Lung (tissue), 12 donors: ENCODE data around the gene PHKB. TPM values are rescaled to one million over a fixed set of nuclear protein-coding genes. Genes with fewer than 3 reads are reported as not detected.

Source experiments
- ATAC-seq: fragments of 200-7000 bp; cut with Tn5 transposase; one replicate; pipeline ENCODE4 v1.9.1; 2020; ENCODE audit warnings: moderate number of reproducible peaks; ENCODE audit not compliant: insufficient read depth, low FRiP score
- DNase-seq, 3 donors: peaks; one replicate each; pipeline ENCODE4 v3.0.0-alpha.2; 2013 to 2017
- H3K27ac ChIP-seq, 2 donors: one replicate each; pipeline ENCODE4 v1.5.1; 2013; ENCODE audit warnings: mild to moderate bottlenecking in 2 of 2, moderate library complexity in 2 of 2, control low read depth in 1 of 2, inconsistent platforms in 1 of 2, low read depth in 1 of 2, low read length in 1 of 2
- H3K27me3 ChIP-seq, 3 donors: one replicate each; pipeline ENCODE4 v1.5.1; 2013; ENCODE audit warnings: low read length in 2 of 3; ENCODE audit not compliant: control insufficient read depth in 3 of 3, insufficient read depth in 3 of 3
- H3K36me3 ChIP-seq, 4 donors: one replicate each; pipeline ENCODE4 v1.5.1; 2013; ENCODE audit warnings: low read length in 4 of 4, mild to moderate bottlenecking in 1 of 4, moderate library complexity in 1 of 4; ENCODE audit not compliant: control insufficient read depth in 4 of 4, insufficient read depth in 4 of 4
- H3K4me1 ChIP-seq, 5 donors: one replicate each; pipeline ENCODE4 v1.5.1; 2013; ENCODE audit warnings: low read length in 5 of 5, mild to moderate bottlenecking in 2 of 5, moderate library complexity in 1 of 5; ENCODE audit not compliant: control insufficient read depth in 5 of 5, insufficient read depth in 5 of 5
- H3K4me3 ChIP-seq: one replicate; pipeline ENCODE4 v1.5.1; 2013; ENCODE audit warnings: mild to moderate bottlenecking, control low read depth, moderate library complexity
- H3K9ac ChIP-seq, 2 donors: one replicate each; pipeline ENCODE4 v1.5.1; 2013; ENCODE audit warnings: low read length in 2 of 2, control low read depth in 1 of 2; ENCODE audit not compliant: insufficient read depth in 1 of 2
- H3K9me3 ChIP-seq, 4 donors: one replicate each; pipeline ENCODE4 v1.5.1; 2013; ENCODE audit warnings: low read length in 3 of 4, mild to moderate bottlenecking in 1 of 4, moderate library complexity in 1 of 4; ENCODE audit not compliant: control insufficient read depth in 4 of 4, insufficient read depth in 3 of 4
- CTCF ChIP-seq: IDR thresholded peaks from 2 replicates; pipeline ENCODE4 v1.5.1; 2012; ENCODE audit warnings: mild to moderate bottlenecking; ENCODE audit errors: control extremely low read depth, extremely low read depth
- WGBS, 2 donors: extraction: QIAGEN DNeasy Blood & Tissue Kit; methylation state at CpG; one replicate each; pipeline ENCODE4 v1.1.7; 2013; 5-methylcytosine and 5-hydroxymethylcytosine counted together
- polyA plus RNA-seq, 2 donors: library from polyadenylated mRNA; stranded (reverse); fragments of 200-250 nt; gene quantifications; one replicate each; pipeline ENCODE4 v1.2.1, GENCODE V29; 2013
- total RNA-seq, 2 donors: library from RNA; depleted of rRNA in 1 of 2; stranded (reverse); fragments of >200 nt in 1 of 2; gene quantifications; one replicate each; pipeline ENCODE4 v1.2.1, GENCODE V29; 2014 to 2021
- donor health status: control.
- donor health status: control.
- donor health status: Bipolar disorder and iron deficiency.
- donor health status: healthy.
- donor health status: DM: yes; HTN: yes; CAD: no.

Gene PHKB
- total and polyA plus RNA-seq, 4 donors, result 21.2 to 134 (median 49.6) TPM

DNA sequence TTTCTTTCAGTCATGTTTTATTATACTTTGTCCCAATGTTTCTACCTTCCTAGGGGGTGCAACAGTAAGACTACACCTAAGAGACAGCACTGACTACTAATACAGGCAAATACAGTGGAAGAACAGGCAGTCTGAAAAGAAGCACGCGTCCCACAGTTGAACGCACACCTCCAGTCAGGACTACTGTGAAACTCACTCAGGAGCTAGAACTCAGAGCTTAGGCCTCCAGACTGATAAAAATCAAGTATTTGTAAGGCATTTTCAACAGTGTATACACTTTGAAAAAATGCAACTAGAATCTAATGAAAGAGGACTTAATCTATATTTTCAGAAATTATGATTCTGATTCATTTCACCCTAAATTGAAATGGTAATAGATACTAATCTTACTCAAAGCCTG lies 14.7 kb upstream of the PHKB start:
- Histone ChIP-seq H3K27ac (no peak overlapping the region), H3K9ac (no peak overlapping the region), H3K9me3 (no peaks in the 10 kb centered on the region), H3K36me3 (peaks cover 2 to 15% (median 8%) of the 10 kb centered on the region in 4 donors), H3K4me3 (no peak overlapping the region), H3K27me3 (no peaks in the 10 kb centered on the region), H3K4me1 (peaks cover 0 to 2% (median 0%) of the 10 kb centered on the region in 5 donors)
- TF ChIP-seq CTCF, result no peak
- no peak for ATAC-seq
- no peak for DNase-seq
- WGBS, 2 donors, result 99% methylated on average over 3 of the region's 3 CpGs

- 82 to 90% methylated on average over 3 of the region's 3 CpGs for WGBS, 2 donors
- Histone ChIP-seq H3K9me3 (no peaks in the 10 kb centered on the region), H3K27me3 (no peaks in the 10 kb centered on the region), H3K4me1 (peaks cover 0 to 2% (median 0%) of the 10 kb centered on the region in 5 donors), H3K9ac (no peak overlapping the region), H3K27ac (no peak overlapping the region), H3K36me3 (peaks cover 7 to 30% (median 16%) of the 10 kb centered on the region in 4 donors), H3K4me3 (no peak overlapping the region)
- no peak for ATAC-seq
- DNase-seq, result no peak
- no peak for TF ChIP-seq CTCF
These were observed 12.1 kb upstream of the PHKB start for GRCh38 chr16:47448830-47449575.

GRCh38 chr16:47449788-47450187 lies 11.3 kb upstream of the PHKB start:
- Histone ChIP-seq H3K36me3 (peaks cover 7 to 30% (median 16%) of the 10 kb centered on the region in 4 donors), H3K27me3 (no peaks in the 10 kb centered on the region), H3K9me3 (no peaks in the 10 kb centered on the region), H3K4me1 (peaks cover 0 to 2% (median 0%) of the 10 kb centered on the region in 5 donors), H3K27ac (no peak overlapping the region), H3K9ac (no peak overlapping the region), H3K4me3 (no peak overlapping the region)
- WGBS, 2 donors, result 86 to 98% methylated on average over 3 of the region's 3 CpGs
- ATAC-seq, result no peak
- DNase-seq, result no peak
- no peak for TF ChIP-seq CTCF
